GM18907 (cell line): ENCODE results near the gene USP43.
"Not testable (repeated sequence)": the region's sequence is repeated elsewhere in the genome, so short reads cannot be mapped to it uniquely, and the experiment has no call there.

Experiments
- ATAC-seq: cut with Tn5 transposase; IDR thresholded peaks from one replicate; pipeline ENCODE4 v1.9.1; 2021; ENCODE audit warnings: mild to moderate bottlenecking, moderate library complexity; ENCODE audit not compliant: unreplicated experiment

USP43 gene, protein sequence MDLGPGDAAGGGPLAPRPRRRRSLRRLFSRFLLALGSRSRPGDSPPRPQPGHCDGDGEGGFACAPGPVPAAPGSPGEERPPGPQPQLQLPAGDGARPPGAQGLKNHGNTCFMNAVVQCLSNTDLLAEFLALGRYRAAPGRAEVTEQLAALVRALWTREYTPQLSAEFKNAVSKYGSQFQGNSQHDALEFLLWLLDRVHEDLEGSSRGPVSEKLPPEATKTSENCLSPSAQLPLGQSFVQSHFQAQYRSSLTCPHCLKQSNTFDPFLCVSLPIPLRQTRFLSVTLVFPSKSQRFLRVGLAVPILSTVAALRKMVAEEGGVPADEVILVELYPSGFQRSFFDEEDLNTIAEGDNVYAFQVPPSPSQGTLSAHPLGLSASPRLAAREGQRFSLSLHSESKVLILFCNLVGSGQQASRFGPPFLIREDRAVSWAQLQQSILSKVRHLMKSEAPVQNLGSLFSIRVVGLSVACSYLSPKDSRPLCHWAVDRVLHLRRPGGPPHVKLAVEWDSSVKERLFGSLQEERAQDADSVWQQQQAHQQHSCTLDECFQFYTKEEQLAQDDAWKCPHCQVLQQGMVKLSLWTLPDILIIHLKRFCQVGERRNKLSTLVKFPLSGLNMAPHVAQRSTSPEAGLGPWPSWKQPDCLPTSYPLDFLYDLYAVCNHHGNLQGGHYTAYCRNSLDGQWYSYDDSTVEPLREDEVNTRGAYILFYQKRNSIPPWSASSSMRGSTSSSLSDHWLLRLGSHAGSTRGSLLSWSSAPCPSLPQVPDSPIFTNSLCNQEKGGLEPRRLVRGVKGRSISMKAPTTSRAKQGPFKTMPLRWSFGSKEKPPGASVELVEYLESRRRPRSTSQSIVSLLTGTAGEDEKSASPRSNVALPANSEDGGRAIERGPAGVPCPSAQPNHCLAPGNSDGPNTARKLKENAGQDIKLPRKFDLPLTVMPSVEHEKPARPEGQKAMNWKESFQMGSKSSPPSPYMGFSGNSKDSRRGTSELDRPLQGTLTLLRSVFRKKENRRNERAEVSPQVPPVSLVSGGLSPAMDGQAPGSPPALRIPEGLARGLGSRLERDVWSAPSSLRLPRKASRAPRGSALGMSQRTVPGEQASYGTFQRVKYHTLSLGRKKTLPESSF

DNA sequence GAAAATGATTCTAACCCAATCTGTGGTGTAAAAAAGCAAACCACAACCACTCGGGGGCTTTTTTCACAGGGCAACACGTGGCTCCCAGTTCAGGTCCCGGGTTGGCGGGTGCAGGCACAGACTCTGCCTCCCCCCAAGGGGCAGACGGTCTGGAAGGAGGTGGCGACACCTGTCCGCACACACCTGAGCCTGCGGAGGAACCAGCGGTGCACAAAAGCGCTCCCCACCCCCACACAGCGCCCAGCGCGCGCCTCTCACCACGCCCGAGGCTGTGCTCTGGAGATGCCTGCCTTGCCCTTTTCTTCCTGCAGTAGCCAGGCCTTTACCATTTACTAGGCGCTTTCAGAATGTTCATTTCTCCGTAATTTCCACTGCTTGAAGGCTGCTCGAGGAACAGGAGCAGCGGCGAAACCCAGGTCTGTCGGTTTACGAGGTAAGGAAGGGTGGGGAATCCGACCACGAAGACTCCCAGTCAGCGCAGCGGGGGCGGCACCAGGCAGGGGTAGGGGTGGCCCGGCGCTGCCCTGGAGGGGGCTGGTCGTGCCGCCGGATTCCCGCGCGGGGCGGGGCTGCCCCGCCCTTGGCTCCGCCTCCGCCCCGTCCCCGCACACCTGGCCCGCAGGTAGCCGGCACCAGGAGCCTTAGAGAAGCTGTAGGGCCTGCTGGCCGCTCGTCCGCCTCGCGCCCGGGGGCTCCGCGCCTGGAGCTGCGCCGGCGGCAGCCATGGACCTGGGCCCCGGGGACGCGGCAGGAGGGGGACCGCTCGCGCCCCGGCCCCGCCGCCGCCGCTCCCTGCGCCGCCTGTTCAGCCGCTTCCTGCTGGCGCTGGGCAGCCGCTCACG is at the start of gene USP43:
TSS of gene USP43 (plus strand) at position 608 of the 842 bp plus-strand sequence. CDS start at position 724, 116 bp downstream.
- ATAC-seq = peak; percentile 47

GRCh38 chr17:9597638-9598037 is 47.7 kb upstream of the USP43 start:
- ATAC-seq = not testable (repeated sequence)

GRCh38 chr17:9598661-9599060 is 46.7 kb upstream of the USP43 start:
- no peak for ATAC-seq

- not testable (repeated sequence) for ATAC-seq
Observed at GRCh38 chr17:9604583-9604982, 40.7 kb upstream of the USP43 start.

- no peak for ATAC-seq
Observed at GRCh38 chr17:9606453-9606852, 38.9 kb upstream of the USP43 start.

- ATAC-seq = not testable (repeated sequence)
Observed at GRCh38 chr17:9607058-9607457, 38.3 kb upstream of the USP43 start.

DNA sequence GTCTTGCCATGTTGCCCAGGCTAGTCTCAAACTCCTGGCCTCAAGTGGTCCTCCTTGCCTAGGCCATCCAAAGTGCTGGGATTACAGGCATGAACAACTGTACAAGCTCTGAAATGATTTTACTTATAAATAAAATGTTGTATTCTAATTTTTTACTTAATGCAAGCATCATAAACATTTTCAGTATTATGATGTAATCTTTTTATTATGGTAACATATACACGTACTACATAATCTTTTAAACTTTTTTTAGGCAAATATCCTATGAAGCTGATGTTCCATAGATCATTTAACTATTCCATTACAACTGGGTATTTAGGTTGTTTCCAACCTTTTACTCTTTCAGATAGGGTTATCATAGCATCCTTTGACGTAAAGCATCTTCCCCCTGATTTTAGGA is 33.8 kb upstream of the USP43 start:
- no peak for ATAC-seq

DNA sequence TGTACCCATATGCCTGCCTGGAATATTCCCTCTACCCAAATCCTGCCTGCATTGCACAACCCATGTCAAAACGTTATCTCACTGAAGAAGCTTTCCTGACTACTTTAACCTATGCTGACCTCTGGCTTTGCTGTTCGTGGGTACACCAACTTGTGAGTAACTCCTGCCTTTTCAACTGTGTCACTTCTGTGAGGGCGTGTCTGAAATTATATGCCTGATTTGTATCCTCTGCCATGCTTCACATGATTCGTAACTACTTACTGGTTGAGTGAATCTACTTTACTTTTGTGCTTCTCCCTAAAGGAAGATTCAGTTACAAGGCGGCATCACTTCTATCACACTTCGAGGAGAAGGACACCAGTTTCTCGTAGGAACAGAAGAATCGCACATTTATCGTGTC is 33.3 kb upstream of the USP43 start:
- ATAC-seq = no peak

- no peak for ATAC-seq
Observed at GRCh38 chr17:9615486-9615885, 29.8 kb upstream of the USP43 start.

DNA sequence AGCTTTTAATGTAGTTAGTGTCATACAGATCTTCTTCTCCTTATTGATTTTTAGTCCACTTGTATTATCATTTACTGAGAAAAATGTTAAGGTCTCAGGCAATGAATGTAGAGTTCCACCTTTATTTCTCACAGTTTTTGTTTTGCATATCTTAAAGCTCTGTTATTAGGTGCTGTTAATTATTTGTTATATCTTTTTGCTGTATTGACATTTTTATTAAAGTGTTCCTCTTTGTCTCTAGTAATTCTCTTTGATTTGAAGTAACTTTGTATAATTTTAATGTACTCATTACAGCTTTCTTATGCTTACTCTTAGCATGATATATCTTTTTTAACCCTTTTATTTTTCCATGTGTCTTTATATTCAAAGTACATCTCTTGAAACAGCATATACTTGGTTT is 22.4 kb upstream of the USP43 start:
- no peak for ATAC-seq

GRCh38 chr17:9628509-9628908 is 16.8 kb upstream of the USP43 start:
- ATAC-seq = no peak

DNA sequence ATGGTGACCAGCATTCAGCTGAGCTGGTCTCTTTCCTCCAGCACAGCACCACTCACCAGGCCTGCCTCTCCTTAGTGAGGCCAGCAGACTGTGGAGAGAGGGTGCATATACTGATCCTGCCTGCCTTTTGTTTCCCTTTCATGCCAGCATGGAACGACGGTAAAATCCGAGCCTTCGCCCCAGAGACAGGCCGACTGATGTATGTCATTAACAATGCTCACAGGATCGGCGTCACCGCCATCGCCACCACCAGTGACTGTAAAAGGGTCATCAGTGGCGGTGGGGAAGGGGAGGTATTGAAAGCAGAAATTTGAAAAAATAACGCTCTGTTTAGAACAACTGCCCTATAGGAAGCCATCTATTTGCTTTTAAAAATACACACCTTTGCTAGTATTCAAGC is 12.6 kb upstream of the USP43 start:
- ATAC-seq = no peak

DNA sequence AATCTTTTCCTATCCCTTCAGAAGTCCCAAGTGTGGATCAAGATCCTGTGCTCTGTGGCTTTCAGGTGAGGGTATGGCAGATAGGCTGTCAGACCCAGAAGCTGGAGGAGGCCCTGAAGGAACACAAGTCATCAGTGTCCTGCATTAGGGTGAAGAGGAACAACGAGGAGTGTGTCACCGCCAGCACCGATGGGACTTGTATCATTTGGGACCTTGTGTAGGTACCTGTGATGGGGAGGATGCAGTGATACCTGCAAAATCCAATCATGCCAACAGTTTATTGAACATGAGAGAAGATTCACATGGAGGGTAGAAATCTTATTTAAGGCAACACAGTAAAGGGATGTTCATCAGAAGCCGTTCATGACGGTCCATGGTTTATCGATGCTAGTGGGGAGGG is 10.0 kb upstream of the USP43 start:
- no peak for ATAC-seq

DNA sequence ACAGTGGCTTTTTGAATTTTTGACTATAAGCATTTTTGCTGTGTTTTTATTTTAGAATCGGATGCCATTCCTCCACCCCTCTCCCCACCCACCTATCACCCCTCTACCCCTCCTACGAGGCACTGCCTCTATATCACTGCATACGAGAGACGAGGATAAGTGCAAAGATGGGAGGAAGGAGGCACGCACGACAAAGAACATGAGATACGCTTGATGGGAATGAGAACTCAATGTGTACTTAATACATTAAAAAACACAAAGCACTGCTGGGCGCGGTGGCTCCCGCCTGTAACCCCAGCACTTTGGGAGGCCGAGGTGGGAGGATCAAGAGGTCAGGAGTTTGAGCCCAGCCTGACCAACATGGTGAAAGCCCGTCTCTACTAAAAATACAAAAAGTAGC is 8.8 kb upstream of the USP43 start:
- ATAC-seq = no peak

DNA sequence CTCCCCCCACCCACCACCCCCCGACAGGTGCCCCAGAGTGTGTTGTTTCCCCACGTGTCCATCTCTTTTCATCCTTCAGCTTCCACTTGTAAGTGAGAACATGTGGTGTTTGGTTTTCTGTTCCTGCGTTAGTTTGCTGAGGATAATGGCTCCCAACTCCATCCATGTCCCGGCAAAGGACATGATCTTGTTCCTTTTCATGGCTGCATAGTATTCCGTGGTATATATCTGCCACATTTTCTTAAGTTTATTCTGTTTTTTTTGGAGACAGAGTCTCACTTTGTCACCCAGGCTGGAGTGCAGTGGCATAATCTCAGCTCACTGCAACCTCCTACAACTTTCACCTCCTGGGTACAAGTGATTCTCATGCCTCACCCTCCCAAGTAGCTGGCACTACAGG is 4.9 kb upstream of the USP43 start:
- not testable (repeated sequence) for ATAC-seq

GRCh38 chr17:9643611-9644010 is 1.7 kb upstream of the USP43 start:
- no peak for ATAC-seq

DNA sequence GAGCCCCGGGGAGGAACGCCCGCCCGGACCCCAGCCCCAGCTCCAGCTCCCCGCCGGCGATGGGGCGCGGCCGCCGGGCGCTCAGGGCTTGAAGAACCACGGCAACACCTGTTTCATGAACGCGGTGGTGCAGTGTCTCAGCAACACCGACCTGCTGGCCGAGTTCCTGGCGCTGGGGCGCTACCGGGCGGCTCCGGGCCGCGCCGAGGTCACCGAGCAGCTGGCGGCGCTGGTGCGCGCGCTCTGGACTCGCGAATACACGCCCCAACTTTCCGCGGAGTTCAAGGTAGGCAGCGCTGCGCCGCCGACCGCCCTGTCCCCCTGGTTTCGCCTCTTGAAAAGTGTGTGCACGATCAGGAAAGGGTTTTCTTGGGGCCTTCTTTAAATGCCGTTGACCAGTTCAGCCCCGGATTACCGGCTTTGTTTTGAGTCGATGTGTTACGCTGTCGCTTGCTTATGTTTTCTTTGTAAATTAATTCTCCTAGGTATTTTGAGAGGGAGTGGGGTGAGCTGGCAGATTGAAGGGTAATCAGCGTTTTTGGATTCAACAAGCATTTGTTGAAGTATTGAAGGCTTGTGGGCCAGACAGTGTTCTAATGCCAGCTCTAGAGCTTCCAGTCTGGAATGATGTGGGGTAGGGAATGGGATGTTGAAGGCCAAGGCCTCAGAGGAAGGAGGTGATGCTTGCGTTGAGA is 681 bp downstream of the USP43 start:
- ATAC-seq = peak; percentile 51

- ATAC-seq = no peak
Observed at GRCh38 chr17:9646546-9646885, 1.2 kb downstream of the USP43 start.

DNA sequence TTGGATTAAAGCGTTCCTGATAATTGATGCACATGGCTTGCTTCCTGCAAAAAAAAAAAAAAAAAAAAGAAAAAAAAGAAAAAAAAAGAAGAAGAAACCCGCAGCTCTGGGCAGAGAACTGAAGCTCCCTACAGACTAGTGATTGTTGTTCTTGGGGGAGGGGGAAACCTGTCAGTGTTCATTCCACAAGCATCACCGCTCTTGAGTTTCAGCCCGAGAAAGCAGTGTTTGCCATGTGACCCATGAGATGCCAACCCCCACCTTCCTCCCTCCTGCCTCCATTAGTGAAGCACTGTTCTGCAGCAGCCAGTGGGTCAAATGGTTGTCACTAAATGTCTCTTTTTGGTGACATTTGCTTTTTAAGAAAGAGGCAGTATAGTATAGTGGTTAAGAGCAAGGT is 1.7 kb downstream of the USP43 start:
- ATAC-seq = no peak

DNA sequence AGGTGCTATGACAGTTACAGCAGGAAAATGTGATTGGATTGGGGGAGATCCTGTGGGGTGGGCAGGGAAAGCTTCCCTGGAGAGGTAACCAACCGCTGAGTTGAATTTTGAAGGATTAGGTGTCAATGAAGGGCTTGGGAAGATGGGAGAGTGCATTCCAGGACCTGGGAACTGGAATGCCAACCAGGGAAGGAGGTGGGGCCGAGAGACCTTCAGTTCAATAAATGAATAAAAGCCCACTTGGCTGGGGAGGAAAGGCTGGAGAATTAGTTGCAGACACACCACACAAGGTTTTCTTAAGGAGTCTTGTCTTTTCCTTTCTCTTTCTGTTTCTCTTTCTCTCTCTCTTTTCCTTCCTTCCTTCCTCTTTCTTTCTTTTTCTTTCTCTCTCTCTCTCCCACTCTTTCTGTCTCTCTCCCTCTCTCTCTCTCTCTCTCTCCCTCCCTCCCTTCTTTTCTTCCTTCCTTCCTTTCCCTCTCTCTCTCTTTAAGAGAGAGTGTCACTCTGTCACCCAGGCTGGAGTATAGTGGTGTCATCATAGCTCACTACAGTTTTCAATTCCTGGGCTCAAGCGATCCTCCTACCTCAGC is 3.3 kb downstream of the USP43 start:
- ATAC-seq = no peak
